ENCODE measurements around the gene RFX5. TPM values are rescaled to one million over a fixed set of nuclear protein-coding genes. Genes with fewer than 3 reads are reported as not detected.

The RFX5 gene
- total and polyA plus RNA-seq, 9 of the 15 experiments (the other 6 are each of a cell fraction or from before 2014, with no cell fraction given) = 3.8 to 48.2 (median 32.2) TPM

DNA sequence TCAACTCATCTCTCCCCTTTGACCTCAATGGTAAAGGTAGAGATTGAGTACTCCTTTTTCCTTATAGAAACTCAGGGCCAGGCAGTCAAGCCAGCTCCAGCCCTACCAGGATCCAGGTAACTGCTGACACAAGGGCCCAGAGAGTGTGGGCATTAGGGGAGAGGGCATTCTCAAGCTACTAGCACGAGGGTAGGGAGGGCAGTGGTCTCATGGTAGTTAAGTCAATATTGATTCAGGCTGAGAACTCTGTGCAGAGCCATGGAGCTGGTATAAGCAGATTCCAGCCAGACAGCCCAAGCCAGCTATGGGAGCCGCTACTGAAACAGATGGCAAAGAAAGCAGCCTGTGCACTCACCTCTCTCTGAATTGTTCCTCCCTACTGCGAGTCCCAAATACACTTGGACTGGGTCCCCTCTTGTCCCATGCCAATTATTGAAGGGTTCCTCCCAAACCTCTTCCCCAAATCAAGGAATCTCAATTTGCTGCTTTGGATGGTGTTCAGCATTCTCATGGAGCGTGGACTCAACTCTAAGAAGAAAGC, 22.6 kb downstream of the RFX5 start (continued):
- TF ChIP-seq, protein P1, sequence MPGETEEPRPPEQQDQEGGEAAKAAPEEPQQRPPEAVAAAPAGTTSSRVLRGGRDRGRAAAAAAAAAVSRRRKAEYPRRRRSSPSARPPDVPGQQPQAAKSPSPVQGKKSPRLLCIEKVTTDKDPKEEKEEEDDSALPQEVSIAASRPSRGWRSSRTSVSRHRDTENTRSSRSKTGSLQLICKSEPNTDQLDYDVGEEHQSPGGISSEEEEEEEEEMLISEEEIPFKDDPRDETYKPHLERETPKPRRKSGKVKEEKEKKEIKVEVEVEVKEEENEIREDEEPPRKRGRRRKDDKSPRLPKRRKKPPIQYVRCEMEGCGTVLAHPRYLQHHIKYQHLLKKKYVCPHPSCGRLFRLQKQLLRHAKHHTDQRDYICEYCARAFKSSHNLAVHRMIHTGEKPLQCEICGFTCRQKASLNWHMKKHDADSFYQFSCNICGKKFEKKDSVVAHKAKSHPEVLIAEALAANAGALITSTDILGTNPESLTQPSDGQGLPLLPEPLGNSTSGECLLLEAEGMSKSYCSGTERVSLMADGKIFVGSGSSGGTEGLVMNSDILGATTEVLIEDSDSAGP (CRISPR knock-in tag; IDR thresholded peaks at IDR 0.05) = no peak
- no peak for TF ChIP-seq RBM17 (IDR thresholded peaks at IDR 0.05; ENCODE audit: borderline replicate concordance, low read depth, low read length)

- no peaks in the 10 kb centered on the region for H3K27me3 ChIP-seq (ENCODE audit: control insufficient read depth in 2 of 2, insufficient read depth in 2 of 2, low read length in 2 of 2)
- in situ Hi-C loops (cut with MboI) (no loop called here), intact Hi-C loops (cut with micrococcal nuclease) (no loop called here)
- POLR2A ChIA-PET = interaction anchor here (12.6 kb wide), 1 partner anchor 9 kb away, joined by 156 read pairs; no protein-coding TSS in a partner anchor
- no peak overlapping the region for H3K4me2 ChIP-seq (ENCODE audit: insufficient read depth, low read length)
- CTCF ChIA-PET (ENCODE audit: low intra/inter-chr PET ratio) = no interaction called here
- DNase-seq (ENCODE audit: extremely low read depth in 1 of 4, low spot score in 3 of 4) (no peak), FAIRE-seq (no peak), ATAC-seq (no peak)
- H4K20me1 ChIP-seq (replicated peaks; ENCODE audit: control insufficient read depth, insufficient read depth, low read length) = no peaks in the 10 kb centered on the region
- H3K27ac ChIP-seq (ENCODE audit: extremely low read depth, low read depth, low read length) = no peak overlapping the region
- peaks cover 54% of the 10 kb centered on the region; the same call in 2 of the 3 replicates for H3K36me3 ChIP-seq (ENCODE audit: control insufficient read depth, insufficient read depth, low read length)
- BruUV-seq (replicated peaks) = no TSS peak
- no peak overlapping the region for H3K9ac ChIP-seq (ENCODE audit: insufficient read depth in 1 of 2, low read depth in 2 of 2, low read length in 2 of 2)
- no peak overlapping the region for H3K4me3 ChIP-seq
- no peaks in the 10 kb centered on the region for H3K9me3 ChIP-seq (replicated peaks; ENCODE audit: control insufficient read depth, insufficient read depth, low read depth, low read length)
- H3K4me1 ChIP-seq (replicated peaks in 1 of 2; ENCODE audit: control insufficient read depth in 2 of 2, insufficient read depth in 2 of 2, low read length in 2 of 2) = peaks cover 0 to 15% of the 10 kb centered on the region in 2 experiments; a peak in 3 of 5 replicates
- WGBS (ENCODE audit: insufficient coverage, low coverage, missing lambda C conversion rate) = 73% methylated on average over 3 of the region's 3 CpGs
- peaks cover 6% of the 10 kb centered on the region for H3K79me2 ChIP-seq (ENCODE audit: control insufficient read depth, insufficient read depth, low read length)
- H3K9me1 ChIP-seq (ENCODE audit: control insufficient read depth, insufficient read depth, low read length) = no peaks in the 10 kb centered on the region
- H2AFZ ChIP-seq (ENCODE audit: low read depth, low read length) = no peak overlapping the region
- TF ChIP-seq EZH2 (IDR thresholded peaks at IDR 0.05; ENCODE audit: borderline replicate concordance, low read depth, low read length) (no peak), ZKSCAN8 (CRISPR knock-in tag; IDR thresholded peaks at IDR 0.05) (no peak), ZNF695 (CRISPR knock-in tag; IDR thresholded peaks at IDR 0.05) (no peak), ZNF354B (CRISPR knock-in tag; IDR thresholded peaks at IDR 0.05) (no peak), ZNF609 (CRISPR knock-in tag; IDR thresholded peaks at IDR 0.05; ENCODE audit: borderline replicate concordance) (no peak), EHMT2 (IDR thresholded peaks at IDR 0.05) (no peak), ERF (CRISPR knock-in tag; IDR thresholded peaks at IDR 0.05) (no peak), KDM2B (CRISPR knock-in tag; IDR thresholded peaks at IDR 0.05) (no peak), NEUROD1 (IDR thresholded peaks at IDR 0.05; ENCODE audit: borderline replicate concordance, low read depth, low read length, partially characterized antibody) (no peak), PCBP2 (IDR thresholded peaks at IDR 0.05; ENCODE audit: low read depth, low read length, poor library complexity, severe bottlenecking) (no peak), SREBF2 (CRISPR knock-in tag; IDR thresholded peaks at IDR 0.05) (no peak), ZNF324 (CRISPR knock-in tag; IDR thresholded peaks at IDR 0.05) (no peak), FOXJ3 (CRISPR knock-in tag; IDR thresholded peaks at IDR 0.05) (no peak), KAT8 (IDR thresholded peaks at IDR 0.05; ENCODE audit: low read depth) (no peak), MXI1 (IDR thresholded peaks at IDR 0.05; ENCODE audit: low read depth, low read length) (no peak)
Observed at GRCh38 chr1:151318975-151319374, 28.1 kb downstream of the RFX5 start.

All from K562 (cell line).